HG03025 (cell line): ENCODE results near the gene DPM1.

Source experiments
- ATAC-seq: cut with Tn5 transposase; IDR thresholded peaks from one replicate; pipeline ENCODE4 v1.9.1; 2021; ENCODE audit warnings: mild to moderate bottlenecking, moderate library complexity; ENCODE audit not compliant: unreplicated experiment, low FRiP score

DPM1 gene

GRCh38 chr20:50903353-50904051 is 54.8 kb downstream of the DPM1 start:
- ATAC-seq: no peak

GRCh38 chr20:50901301-50901700 is 57.0 kb downstream of the DPM1 start:
- ATAC-seq: no peak

- no peak for ATAC-seq
Measured at GRCh38 chr20:50900261-50900660, 58.1 kb downstream of the DPM1 start.

GRCh38 chr20:50898475-50898874 is 59.9 kb downstream of the DPM1 start:
- ATAC-seq: no peak

GRCh38 chr20:50895111-50895830 is 63.1 kb downstream of the DPM1 start:
- ATAC-seq: no peak

GRCh38 chr20:50893620-50894019 is 64.7 kb downstream of the DPM1 start:
- ATAC-seq: no peak

GRCh38 chr20:50892394-50892793 is 65.9 kb downstream of the DPM1 start:
- no peak for ATAC-seq

GRCh38 chr20:50891138-50891537 is 67.2 kb downstream of the DPM1 start:
- no peak for ATAC-seq

- no peak for ATAC-seq
Measured at GRCh38 chr20:50887576-50887975, 70.8 kb downstream of the DPM1 start.

GRCh38 chr20:50886184-50886790 is 72.0 kb downstream of the DPM1 start:
- ATAC-seq: no peak

- no peak for ATAC-seq
Measured at GRCh38 chr20:50885781-50886180, 72.6 kb downstream of the DPM1 start.

- no peak for ATAC-seq
Measured at GRCh38 chr20:50885068-50885467, 73.3 kb downstream of the DPM1 start.
